ENCODE measurements around the gene HNRNPAB.
"Not testable (repeated sequence)": the region's sequence is repeated elsewhere in the genome, so short reads cannot be mapped to it uniquely, and the experiment has no call there.

Gene HNRNPAB

GRCh38 chr5:178241688-178242231 is 37.4 kb downstream of the HNRNPAB start:
- DNase-seq: peak in 3 of 58 donors; percentile 24 to 34 (median 30)

DNA sequence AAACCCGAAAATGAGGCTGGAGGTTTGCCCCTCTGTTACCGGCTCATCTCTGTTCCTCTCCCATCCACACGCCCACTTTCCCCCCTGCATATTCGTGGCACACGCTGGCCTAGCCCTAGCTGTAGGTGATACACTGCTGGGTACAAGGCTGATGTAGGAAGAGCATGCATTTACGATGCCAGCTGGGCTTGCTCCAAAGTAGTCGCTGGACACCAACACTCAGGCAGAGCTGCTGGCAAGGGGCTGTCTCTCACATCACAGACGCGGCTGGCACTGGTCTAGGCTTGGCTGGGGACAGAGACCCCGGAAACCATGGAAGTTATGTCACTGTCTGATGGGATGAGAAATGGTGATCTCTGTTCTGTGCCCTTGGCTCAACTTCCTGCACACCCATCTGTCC is 38.1 kb downstream of the HNRNPAB start:
- DNase-seq: no peak

DNA sequence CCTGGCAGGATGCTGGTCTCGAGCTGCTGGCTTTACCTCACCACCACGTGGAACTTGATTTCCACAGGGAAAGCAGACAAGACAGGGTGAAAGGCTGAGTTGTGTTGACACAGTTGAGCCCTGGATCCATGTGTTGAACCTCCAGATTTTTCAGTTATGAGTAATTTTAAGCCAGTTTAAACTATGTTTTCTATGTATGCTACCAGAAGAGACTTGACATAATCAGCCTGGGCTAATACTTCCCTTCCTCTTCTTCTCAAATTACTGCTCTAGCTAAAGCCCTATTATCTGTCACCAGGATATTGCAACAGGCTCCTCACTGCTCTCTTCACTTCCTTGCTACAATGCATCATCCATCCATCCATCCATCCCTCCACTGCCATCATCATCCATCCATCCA is 40.2 kb downstream of the HNRNPAB start:
- no peak for DNase-seq

- no peak for DNase-seq
Measured at GRCh38 chr5:178245389-178245788, 41.1 kb downstream of the HNRNPAB start.

DNA sequence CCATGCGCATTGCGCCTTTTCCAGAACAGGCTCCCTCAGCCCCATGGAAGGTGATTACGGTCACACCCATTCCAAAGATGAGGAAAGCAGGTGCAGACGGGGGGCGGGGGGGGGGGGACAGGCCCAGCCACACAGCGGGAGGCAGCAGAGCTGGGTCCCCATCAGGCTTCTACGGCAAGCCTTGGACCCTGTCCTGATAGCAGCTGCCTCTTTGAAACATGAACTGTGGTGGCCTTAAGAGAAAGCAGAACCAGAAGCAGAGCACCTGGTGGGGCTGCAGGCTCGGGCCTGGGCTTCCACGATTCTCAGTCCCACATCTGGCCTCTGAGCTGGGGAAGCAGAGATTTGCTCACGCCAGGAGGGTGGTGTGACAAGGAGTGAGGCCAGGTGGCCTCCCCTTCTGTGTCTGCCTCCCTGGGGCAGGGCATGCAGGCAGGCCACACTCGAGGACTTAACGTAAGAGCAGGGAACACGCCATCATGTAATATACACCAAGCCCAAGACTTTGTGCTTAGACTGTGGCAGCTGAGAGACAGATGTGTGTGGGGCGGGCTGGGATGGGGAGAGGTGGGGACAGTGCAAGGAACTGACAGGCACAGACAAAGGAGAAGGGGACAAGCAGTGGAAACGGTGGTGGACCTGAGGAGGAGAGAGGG is 42.4 kb downstream of the HNRNPAB start:
- no peak for DNase-seq

DNA sequence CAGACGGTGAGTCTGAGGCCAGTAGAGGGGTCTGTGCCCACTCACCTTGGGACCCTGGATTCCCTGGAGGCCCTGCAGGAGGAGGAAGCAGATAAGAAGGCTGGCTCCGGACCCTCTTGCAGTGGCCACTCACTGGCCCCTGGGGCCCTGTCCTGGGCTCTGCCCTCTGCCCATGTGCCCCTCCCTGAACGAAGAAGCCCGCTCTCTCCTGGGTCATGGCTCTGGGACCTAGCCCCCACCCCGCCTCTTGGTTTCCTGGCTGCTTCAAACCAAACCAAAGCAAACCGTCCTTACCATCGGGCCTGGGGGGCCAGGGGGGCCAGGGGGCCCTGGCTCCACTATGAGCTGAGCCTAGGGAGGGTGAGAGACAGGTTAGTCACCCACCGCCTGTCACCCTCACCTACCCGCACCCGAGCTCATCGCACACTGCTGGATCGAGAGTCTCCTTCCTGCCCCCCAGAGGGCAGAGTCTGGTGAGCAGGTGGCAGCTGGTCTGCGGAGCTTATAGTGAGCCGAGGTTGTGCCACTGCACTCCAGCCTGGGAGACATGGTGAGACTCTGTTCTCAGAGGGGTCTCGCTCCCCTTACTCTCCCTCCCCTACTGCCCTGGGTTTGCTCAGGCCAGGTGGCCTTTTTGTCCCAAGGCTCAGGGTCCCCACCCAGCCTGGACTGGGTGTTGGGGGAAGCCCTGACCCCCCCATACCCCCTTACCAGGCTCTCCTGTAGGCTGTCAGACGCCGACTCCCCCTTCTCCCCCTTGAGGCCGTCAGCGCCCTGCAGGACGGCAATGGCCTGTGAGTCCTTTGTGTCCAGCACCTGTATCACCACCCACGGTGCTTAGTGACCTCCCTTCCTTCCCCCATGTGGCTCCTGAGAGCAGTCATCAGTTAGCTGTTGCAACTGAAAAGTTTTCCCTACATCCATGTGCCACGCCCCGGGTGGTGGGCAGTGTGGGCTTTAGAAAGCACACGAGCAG is 43.4 kb downstream of the HNRNPAB start:
- DNase-seq: no peak

DNA sequence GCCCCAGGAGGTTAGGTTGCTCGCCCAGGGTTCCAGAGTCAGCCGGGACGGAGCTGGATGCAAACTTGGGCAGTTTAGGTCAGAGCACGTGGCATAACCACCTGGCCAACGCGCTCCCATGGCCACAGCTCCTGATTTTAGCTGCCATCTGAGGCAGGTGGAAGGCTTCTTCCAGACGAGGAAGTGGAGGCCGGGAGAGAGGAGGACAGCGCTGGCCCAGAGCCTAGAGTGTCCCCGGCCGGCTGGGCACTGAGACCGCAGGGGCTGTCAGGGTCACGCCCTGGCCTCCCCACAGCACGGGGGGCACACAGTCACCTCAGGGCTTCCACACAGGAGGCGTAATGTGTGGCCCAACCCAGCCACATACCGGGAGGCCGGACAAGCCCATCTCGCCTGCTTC is 44.4 kb downstream of the HNRNPAB start:
- no peak for DNase-seq

- peak in 8 of 58 donors; percentile 5 to 16 (median 12) for DNase-seq
Measured at GRCh38 chr5:178249191-178249989, 45.1 kb downstream of the HNRNPAB start.

- DNase-seq: no peak
Measured at GRCh38 chr5:178250263-178250662, 45.9 kb downstream of the HNRNPAB start.

GRCh38 chr5:178252258-178252657 is 47.9 kb downstream of the HNRNPAB start:
- DNase-seq: no peak

DNA sequence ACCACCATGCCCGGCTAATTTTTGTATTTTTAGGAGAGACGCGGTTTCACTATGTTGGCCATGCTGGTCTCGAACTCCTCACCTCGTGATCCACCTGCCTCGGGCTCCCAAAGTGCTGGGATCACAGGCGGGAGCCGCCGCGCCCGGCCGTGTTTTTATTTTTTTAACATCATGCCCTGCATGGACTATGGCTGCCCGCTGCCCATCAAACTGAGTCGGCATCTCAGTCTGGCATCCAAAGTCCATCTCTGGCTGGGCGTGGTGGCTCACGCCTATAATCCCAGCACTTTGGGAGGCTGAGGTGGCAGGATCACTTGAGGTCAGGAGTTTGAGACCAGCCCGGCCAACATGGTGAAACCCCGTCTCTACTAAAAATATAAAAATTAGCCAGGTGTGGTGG is 49.3 kb downstream of the HNRNPAB start:
- DNase-seq: not testable (repeated sequence)

DNA sequence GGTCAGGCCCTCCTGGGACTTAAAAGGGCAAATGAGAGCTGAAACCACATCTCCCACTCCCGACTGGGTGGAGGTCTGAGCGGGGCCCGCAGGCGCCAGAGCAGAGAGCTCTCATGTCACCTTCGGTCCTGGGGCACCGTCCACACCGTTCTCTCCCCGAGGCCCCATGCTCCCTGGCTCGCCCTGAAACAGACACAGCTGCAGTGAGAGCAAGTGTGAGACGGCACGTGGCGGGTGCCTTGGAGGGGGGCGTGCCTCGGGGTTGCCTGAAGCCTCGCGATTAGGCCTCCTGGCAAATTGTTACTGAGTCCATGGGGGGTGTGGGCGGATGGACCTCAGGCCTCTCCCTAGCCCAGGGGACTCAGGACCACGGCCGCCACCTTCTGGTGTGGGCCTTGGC is 52.4 kb downstream of the HNRNPAB start:
- DNase-seq: no peak

DNA sequence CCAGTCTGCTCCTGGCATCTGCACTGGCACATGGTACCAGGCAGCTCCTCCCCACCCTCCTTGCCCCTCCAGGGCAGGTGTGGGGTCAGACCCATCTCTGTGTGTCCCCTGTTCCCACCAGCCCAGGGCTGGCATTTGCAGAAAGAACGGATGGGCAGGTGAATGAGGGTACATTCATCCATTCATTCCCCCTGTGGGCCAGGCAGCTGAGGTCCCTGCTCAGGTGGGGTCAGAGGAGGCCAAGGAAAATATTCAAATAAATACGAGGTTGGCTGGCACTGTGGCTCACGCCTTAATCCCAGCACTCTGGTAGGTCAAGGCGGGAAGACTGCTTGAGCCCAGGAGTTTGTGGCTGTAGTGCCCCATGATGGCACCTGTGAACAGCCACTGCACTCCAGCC is 53.3 kb downstream of the HNRNPAB start:
- DNase-seq: no peak

DNA sequence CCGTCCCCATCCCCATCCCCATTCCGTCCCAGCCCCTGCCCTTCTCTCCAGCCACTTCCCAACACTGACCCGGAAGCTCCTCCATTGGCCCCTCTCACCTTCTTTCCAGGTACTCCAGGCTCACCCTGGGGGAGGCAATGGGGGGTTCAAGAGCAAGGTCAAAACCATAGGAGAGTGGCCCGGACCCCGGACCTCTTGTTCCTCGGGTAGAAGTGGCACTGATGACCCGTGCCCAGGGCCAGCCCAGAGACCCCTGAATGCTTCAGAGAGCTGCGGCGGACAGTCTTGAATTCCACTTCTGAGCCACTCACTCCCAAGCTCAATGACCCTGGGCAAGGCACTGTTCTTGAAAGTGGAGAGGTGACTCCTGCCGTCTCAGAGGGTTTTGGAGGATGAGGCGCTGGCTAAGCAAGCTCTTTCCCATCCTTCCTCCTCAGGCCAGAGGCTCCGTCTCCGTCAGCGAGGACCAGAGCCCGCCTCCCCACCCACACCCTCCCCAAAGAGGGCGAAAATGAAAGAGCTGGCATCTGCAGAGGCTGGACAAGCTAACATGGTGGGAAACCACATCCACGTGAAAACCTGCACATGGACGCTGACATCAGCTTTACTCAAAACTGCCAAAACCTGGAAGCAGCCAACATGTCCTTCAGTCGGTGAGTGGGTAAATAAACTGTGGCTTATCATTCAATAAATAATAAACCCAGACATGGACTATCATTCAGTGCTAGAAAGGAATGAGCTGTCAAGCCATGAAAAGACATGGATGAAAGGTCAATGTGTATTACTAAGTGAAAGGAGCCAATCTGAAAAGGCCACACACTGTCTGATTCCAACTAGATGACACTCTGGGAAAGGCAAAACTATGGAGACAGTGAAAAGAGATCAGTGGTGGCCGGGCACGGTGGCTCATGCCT is 55.5 kb downstream of the HNRNPAB start:
- no peak for DNase-seq

All from anterior cingulate cortex (tissue), 58 donors.